ENCODE data around the gene PARVA.

Gene PARVA

DNA sequence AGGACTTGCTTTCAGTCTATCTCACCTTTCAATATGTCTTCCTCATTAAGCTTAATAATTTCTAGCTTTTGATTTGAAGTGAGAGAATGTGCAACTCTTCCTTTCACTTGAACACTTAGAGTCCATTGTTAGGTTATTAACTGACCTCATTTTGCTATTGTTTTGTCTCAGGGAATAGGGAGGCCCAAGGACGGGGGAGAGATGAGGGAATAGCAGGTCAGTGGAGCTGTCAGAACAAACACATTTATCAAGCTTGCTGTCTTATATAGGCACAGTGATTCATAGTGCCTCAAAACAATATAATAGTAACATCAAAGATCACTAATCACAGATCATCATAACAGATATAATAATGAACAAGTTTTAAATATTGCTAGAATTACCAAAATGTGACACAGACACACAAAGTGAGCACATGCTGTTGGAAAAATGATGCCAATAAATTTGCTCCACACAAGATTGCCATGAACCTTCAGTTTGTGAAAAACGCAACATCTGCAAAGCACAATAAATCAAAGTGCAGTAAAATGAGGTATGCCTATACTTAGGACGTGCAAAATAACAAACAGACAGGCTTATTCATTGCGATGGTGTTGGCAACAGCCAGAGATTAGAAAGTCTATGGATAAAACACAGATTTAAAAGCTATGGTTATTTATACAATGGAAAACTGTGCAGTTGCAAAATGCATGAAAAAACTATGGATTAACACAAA is 190.5 kb downstream of the PARVA start:
- no peak for DNase-seq (ENCODE audit: low read depth)
- TF ChIP-seq, protein P1, sequence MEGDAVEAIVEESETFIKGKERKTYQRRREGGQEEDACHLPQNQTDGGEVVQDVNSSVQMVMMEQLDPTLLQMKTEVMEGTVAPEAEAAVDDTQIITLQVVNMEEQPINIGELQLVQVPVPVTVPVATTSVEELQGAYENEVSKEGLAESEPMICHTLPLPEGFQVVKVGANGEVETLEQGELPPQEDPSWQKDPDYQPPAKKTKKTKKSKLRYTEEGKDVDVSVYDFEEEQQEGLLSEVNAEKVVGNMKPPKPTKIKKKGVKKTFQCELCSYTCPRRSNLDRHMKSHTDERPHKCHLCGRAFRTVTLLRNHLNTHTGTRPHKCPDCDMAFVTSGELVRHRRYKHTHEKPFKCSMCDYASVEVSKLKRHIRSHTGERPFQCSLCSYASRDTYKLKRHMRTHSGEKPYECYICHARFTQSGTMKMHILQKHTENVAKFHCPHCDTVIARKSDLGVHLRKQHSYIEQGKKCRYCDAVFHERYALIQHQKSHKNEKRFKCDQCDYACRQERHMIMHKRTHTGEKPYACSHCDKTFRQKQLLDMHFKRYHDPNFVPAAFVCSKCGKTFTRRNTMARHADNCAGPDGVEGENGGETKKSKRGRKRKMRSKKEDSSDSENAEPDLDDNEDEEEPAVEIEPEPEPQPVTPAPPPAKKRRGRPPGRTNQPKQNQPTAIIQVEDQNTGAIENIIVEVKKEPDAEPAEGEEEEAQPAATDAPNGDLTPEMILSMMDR (conservative IDR thresholded peaks at IDR 0.05; ENCODE audit: low read depth, low read length) = no peak
- no peak overlapping the region for H3K4me3 ChIP-seq (ENCODE audit: low read depth, low read length)

DNA sequence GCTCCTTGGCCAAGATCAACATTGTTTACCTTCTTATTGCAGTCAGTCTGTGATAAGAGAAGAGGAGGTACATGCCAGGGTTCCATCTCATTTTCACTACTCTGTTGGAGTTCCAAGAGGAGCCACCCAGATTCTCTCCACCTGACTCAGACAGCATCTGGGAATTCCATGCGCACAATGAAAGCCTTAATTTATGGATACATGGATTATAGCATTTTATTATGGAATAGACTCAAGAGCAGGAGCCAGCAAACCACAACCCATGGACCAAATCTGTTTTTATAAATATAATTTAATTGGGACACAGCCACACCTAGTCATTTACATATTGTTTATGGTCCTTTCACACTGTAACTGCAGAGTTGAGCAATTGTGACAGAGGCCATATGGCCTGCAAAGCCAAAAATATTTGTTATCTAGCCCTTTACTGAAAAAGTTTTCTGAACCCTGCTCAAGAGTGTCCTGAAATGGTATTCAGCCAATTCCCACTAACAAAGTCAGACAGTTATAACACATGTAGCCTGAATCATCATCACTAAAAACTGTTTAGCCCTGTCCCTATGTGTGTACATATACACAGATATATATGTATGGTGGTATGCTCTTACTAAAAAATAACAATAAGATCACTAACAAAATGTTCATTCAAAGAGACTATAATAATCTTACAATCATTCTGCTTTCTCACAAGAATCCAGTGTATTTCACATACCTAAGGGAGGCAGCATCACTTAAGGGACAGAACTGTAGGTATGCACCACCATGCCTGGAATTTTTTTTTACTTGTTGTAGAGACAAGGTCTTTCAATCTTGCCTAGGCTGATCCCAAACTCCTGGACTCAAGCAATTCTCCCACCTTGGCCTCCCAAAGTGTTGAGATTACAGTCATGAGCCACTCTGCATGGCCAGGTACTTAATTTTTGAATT is 192.4 kb downstream of the PARVA start:
- TF ChIP-seq, protein P1 (conservative IDR thresholded peaks at IDR 0.05; ENCODE audit: low read depth, low read length) = no peak
- H3K4me3 ChIP-seq (ENCODE audit: low read depth, low read length) = no peak overlapping the region
- DNase-seq (ENCODE audit: low read depth) = peak; percentile 11

DNA sequence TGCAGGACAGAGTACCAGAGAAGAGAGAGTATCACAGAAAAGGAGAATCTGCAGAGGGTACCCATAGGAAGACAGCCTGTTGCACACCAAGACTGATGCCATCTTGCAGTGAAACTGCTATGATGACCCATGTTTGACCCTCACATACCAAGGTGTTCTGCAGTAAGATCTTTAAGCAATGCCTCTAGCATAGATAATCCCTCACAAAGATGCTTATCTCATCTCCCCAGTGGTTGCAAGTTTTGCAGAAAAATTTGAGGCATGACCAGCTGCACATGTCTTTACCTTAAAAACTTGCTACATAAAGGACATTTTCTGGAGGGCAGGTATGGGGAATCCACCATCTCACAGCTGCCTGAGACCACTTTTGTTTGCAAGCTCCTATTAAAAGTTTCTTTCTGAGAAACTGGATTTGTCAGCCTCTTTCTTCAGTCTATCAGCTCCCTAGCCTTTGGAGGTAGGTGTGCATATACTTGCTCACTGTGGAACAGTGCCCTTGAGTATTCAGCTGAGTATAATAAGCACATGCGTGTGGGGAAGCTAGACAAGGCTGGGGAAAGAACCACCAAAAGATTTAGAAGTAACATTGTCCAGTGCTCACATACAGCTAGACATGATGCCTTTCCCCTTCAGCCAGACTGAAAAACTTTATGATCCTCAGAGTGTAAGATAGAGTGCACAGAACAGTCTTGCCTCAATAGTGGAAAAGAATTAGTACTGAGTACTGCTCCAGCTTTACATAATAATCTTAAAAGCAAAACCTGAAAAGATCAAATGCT is 196.5 kb downstream of the PARVA start:
- TF ChIP-seq, protein P1 (conservative IDR thresholded peaks at IDR 0.05; ENCODE audit: low read depth, low read length) = no peak
- DNase-seq (ENCODE audit: low read depth) = no peak

DNA sequence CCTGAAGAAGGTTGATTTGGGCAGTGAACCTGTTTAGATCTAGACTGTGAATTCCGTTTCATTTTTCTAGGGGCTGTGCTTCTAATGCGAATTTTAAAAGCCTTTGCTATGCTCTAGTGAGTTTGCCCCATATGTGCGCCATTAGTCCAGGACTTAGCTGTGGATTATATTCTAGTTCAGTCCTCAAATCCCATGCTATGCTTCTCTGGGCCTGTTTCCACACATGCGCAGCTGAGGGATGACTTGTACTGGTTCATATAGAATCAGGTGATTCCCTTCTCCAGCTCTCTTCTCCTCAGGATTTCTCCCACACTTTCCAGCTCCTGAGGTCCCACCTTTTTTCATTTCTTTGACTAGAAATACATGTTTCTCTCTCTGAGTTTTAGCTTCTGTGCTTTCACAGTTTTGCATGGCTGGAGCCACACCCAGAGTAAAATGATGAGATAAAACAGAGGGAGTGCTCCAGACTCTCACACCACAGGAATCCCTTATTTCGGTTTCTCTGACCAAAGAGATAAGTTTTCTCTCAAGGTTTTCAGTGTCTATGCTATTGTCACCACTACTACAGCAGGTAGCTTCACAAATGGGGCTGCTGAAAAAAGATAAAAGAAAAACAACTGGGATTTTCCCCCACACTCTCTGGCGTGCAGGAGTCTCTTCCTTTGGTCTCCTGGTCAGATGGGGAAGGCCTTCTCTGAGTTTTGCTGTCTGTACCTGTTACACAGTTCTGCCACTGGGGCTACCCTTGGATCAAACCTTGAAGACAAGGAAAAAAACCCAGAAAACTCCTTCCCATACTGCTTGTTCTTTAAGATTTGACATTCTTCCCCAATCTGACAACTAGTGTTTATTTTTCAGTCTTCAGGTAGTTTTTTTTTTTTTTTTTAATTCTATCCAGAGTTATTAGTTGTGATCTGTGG is 200.6 kb downstream of the PARVA start:
- H3K4me3 ChIP-seq (ENCODE audit: low read depth, low read length) = no peak overlapping the region
- DNase-seq (ENCODE audit: low read depth) = no peak
- TF ChIP-seq, protein P1 (conservative IDR thresholded peaks at IDR 0.05; ENCODE audit: low read depth, low read length) = peak; percentile 26

More for the DNA sequence above, 196.5 kb downstream of the PARVA start:
- no peak overlapping the region for H3K4me3 ChIP-seq (ENCODE audit: low read depth, low read length)

DNA sequence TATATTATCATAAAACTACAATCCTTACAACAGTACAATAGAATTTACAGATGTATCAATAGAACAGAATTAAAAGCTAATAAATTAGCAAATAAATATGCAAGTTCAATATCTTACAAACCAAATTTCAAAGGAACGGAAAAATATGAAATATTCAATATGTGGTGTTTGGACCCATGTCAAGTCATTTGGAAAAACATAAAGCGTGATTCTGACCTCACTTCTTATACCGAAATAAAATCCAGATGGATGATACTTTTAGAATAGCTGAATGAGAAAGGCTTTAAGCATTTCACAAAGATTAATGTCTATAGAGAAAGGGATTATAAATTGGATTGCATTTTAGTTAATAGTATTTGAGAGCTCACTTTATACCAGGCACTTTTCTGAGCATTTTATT is 204.0 kb downstream of the PARVA start:
- TF ChIP-seq, protein P1 (conservative IDR thresholded peaks at IDR 0.05; ENCODE audit: low read depth, low read length) = no peak
- no peak for DNase-seq (ENCODE audit: low read depth)

DNA sequence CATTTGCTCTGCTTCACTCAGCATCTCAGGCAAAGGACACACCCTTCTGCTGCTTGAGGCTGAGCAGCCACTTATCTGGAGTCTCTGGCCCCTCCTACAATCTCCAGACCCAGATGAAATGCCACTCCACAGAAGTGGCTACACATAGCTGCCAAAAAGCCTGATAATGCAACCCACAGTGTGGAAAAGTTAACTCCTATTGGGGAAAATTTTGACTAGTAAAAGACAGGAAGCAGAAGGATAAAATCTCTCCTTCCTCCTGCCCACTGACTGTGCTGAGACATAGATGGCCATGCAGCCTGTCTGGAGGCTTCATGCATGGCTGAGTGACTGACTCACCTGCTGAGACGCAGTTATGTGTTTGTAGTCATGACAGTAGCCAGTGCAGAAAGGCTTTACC is 204.6 kb downstream of the PARVA start:
- DNase-seq (ENCODE audit: low read depth) = peak; percentile 43
- no peak overlapping the region for H3K4me3 ChIP-seq (ENCODE audit: low read depth, low read length)
- TF ChIP-seq, protein P1 (conservative IDR thresholded peaks at IDR 0.05; ENCODE audit: low read depth, low read length) = no peak

More for the DNA sequence above, 204.0 kb downstream of the PARVA start:
- no peak overlapping the region for H3K4me3 ChIP-seq (ENCODE audit: low read depth, low read length)
